Neural cell (in vitro differentiated cells): ENCODE data around the gene THRB. TPM values are rescaled to one million over a fixed set of nuclear protein-coding genes. Genes with fewer than 3 reads are reported as not detected.

Experiments used
- H2AFZ ChIP-seq: fragments of 200-600, 300-800 bp; sonication (generic), shearing (Covaris generic); 2 replicates; pipeline ENCODE4 v1.6.0; 2014; ENCODE audit warnings: low read depth, mild to moderate bottlenecking, antibody characterized with exemption, low read length, moderate library complexity
- H3F3A ChIP-seq: fragments of 200-600 bp; shearing (Covaris generic); 2 replicates; pipeline ENCODE4 v1.6.1; 2016; ENCODE audit warnings: mild to moderate bottlenecking, moderate library complexity, mixed read lengths, antibody characterized with exemption, low read length; ENCODE audit not compliant: insufficient read depth, poor library complexity, severe bottlenecking
- H3K27ac ChIP-seq: fragments of 200-600, 300-800 bp; sonication (generic), shearing (Covaris generic); 2 replicates; pipeline ENCODE4 v1.5.1; 2014; ENCODE audit warnings: mild to moderate bottlenecking, low read length, moderate library complexity
- H3K27me3 ChIP-seq: fragments of 300-800, 200-600 bp; sonication (generic), shearing (Covaris generic); 2 replicates; pipeline ENCODE4 v1.6.0; 2014; ENCODE audit warnings: mild to moderate bottlenecking, low read depth, low read length, moderate library complexity; ENCODE audit not compliant: insufficient read depth
- H3K36me3 ChIP-seq: fragments of 300-800, 200-600 bp; sonication (generic), shearing (Covaris generic); 2 replicates; pipeline ENCODE4 v1.5.1; 2014; ENCODE audit warnings: mild to moderate bottlenecking, antibody characterized with exemption, low read length, moderate library complexity; ENCODE audit not compliant: insufficient read depth
- H3K4me2 ChIP-seq: fragments of 300-800, 200-600 bp; sonication (generic), shearing (Covaris generic); 2 replicates; pipeline ENCODE4 v1.6.0; 2014; ENCODE audit warnings: mild to moderate bottlenecking, low read length
- H3K4me3 ChIP-seq: fragments of 300-800, 200-600 bp; sonication (generic), shearing (Covaris generic); 2 replicates; pipeline ENCODE4 v1.5.1; 2014; ENCODE audit warnings: mild to moderate bottlenecking, low read length, moderate library complexity
- H3K79me2 ChIP-seq: fragments of 200-600 bp; shearing (Covaris generic); replicated peaks from 2 replicates; pipeline ENCODE4 v1.6.0; 2014; ENCODE audit warnings: mild to moderate bottlenecking, low read length, moderate library complexity; ENCODE audit not compliant: insufficient read depth
- H3K9ac ChIP-seq: fragments of 300-800, 200-600 bp; sonication (generic), shearing (Covaris generic); 2 replicates; pipeline ENCODE4 v1.6.1; 2016; ENCODE audit warnings: mild to moderate bottlenecking, low read length, mixed read lengths
- H3K9me2 ChIP-seq: fragments of 200-600 bp; shearing (Covaris generic); 2 replicates; pipeline ENCODE4 v1.6.1; 2016; ENCODE audit warnings: mild to moderate bottlenecking, low read length, mixed read lengths; ENCODE audit not compliant: insufficient read depth
- H3K9me3 ChIP-seq: fragments of 200-600, 300-800 bp; sonication (generic), shearing (Covaris generic); 2 replicates; pipeline ENCODE4 v1.6.1; 2016; ENCODE audit warnings: mild to moderate bottlenecking, mixed run types, low read length, moderate library complexity, mixed read lengths
- H4K20me1 ChIP-seq: fragments of 200-600 bp; shearing (Covaris generic); 2 replicates; pipeline ENCODE4 v1.6.1; 2016; ENCODE audit warnings: mild to moderate bottlenecking, mixed run types; ENCODE audit not compliant: insufficient read depth
- CTCF ChIP-seq: fragments of 450-650 bp; IDR thresholded peaks from 2 replicates; pipeline ENCODE4 v1.5.1; 2014; ENCODE audit warnings: antibody characterized with exemption, mild to moderate bottlenecking, moderate library complexity; ENCODE audit not compliant: poor library complexity, severe bottlenecking
- EP300 ChIP-seq: fragments of 450-650 bp; conservative IDR thresholded peaks from 2 replicates; pipeline ENCODE4 v1.6.1; 2014; ENCODE audit warnings: antibody characterized with exemption, mild to moderate bottlenecking, moderate library complexity; ENCODE audit not compliant: poor library complexity, severe bottlenecking
- EZH2 ChIP-seq: fragments of 200-600, 300-800 bp; shearing (Covaris generic), sonication (generic); IDR thresholded peaks from 2 replicates; pipeline ENCODE4 v1.6.1; 2014; ENCODE audit warnings: antibody characterized with exemption, low read length, borderline replicate concordance, mild to moderate bottlenecking; ENCODE audit not compliant: insufficient read depth, poor library complexity, severe bottlenecking
- MXI1 ChIP-seq: fragments of 450-650 bp; conservative IDR thresholded peaks from 2 replicates; pipeline ENCODE4 v1.6.1; 2014; ENCODE audit warnings: antibody characterized with exemption, mild to moderate bottlenecking; ENCODE audit not compliant: poor library complexity, severe bottlenecking
- POLR2AphosphoS5 ChIP-seq: IDR thresholded peaks from 2 replicates; pipeline ENCODE4 v1.6.1; 2012
- RAD21 ChIP-seq: fragments of 450-650 bp; conservative IDR thresholded peaks from 2 replicates; pipeline ENCODE4 v1.6.1; 2014; ENCODE audit warnings: antibody characterized with exemption, mild to moderate bottlenecking, moderate library complexity
- REST ChIP-seq: IDR thresholded peaks from 2 replicates; pipeline ENCODE4 v1.6.1; 2012; ENCODE audit warnings: borderline replicate concordance
- SMC3 ChIP-seq: fragments of 450-650 bp; conservative IDR thresholded peaks from 2 replicates; pipeline ENCODE4 v1.6.1; 2014; ENCODE audit warnings: antibody characterized with exemption, mild to moderate bottlenecking, moderate library complexity; ENCODE audit not compliant: poor library complexity
- TAF1 ChIP-seq: IDR thresholded peaks from 2 replicates; pipeline ENCODE4 v1.6.1; 2012; ENCODE audit warnings: low read depth
- polyA plus RNA-seq: library from polyadenylated mRNA; depleted of rRNA; stranded (reverse); fragments of >200 nt; gene quantifications from 2 replicates; pipeline ENCODE4 v1.2.3, GENCODE V29; 2014

The THRB gene
- polyA plus RNA-seq, 1 donor from 2014 or later = 1.7 TPM

- H3K36me3 ChIP-seq = no peaks in the 10 kb centered on the region
- no peak overlapping the region for H2AFZ ChIP-seq
- H3K9me2 ChIP-seq = no peaks in the 10 kb centered on the region
- H3K9ac ChIP-seq = no peak overlapping the region
- H3K4me3 ChIP-seq = no peak overlapping the region
- no peak overlapping the region for H3K27ac ChIP-seq
- H3K79me2 ChIP-seq = no peaks in the 10 kb centered on the region
- no peak overlapping the region for H3K4me2 ChIP-seq
- no peaks in the 10 kb centered on the region for H3F3A ChIP-seq
- TF ChIP-seq EZH2 = no peak
- no peak for TF ChIP-seq REST
- no peak for TF ChIP-seq EP300
- TF ChIP-seq POLR2AphosphoS5 = no peak
- TF ChIP-seq SMC3 = no peak
- TF ChIP-seq MXI1 = no peak
- TF ChIP-seq RAD21 = no peak
- TF ChIP-seq TAF1 = no peak
- TF ChIP-seq CTCF = no peak
- H3K9me3 ChIP-seq = no peaks in the 10 kb centered on the region
- no peaks in the 10 kb centered on the region for H4K20me1 ChIP-seq
- no peaks in the 10 kb centered on the region for H3K27me3 ChIP-seq
Measured at GRCh38 chr3:24360957-24361356, 133.7 kb downstream of the THRB start.

- Histone ChIP-seq H3K27ac (no peak overlapping the region), H3K9me2 (no peaks in the 10 kb centered on the region), H3K36me3 (no peaks in the 10 kb centered on the region), H3K79me2 (no peaks in the 10 kb centered on the region), H3K9ac (no peak overlapping the region), H3F3A (no peaks in the 10 kb centered on the region), H2AFZ (no peak overlapping the region), H3K27me3 (no peaks in the 10 kb centered on the region), H3K9me3 (no peaks in the 10 kb centered on the region), H3K4me2 (no peak overlapping the region), H3K4me3 (no peak overlapping the region), H4K20me1 (no peaks in the 10 kb centered on the region)
- TF ChIP-seq SMC3 (no peak), RAD21 (no peak), MXI1 (no peak), EP300 (no peak), POLR2AphosphoS5 (no peak), EZH2 (no peak), TAF1 (no peak), CTCF (no peak), REST (no peak)
Measured at GRCh38 chr3:24359645-24360462, 134.8 kb downstream of the THRB start.
